Measurements from ENCODE around the gene PRM1. TPM values are rescaled to one million over a fixed set of nuclear protein-coding genes. Genes with fewer than 3 reads are reported as not detected.
A peak's percentile ranks its signal among the peaks of the same experiment; 100 is the strongest.

PRM1 gene
- total and polyA plus RNA-seq, 2 of the 13 experiments (the other 11 are each of a cell fraction or from before 2014, with no cell fraction given): not detected

- TF ChIP-seq ZSCAN5A (CRISPR knock-in tag; IDR thresholded peaks at IDR 0.05; ENCODE audit: borderline replicate concordance) (no peak), TRAFD1 (CRISPR knock-in tag; IDR thresholded peaks at IDR 0.05; ENCODE audit: borderline replicate concordance) (no peak), ZNF503 (CRISPR knock-in tag; IDR thresholded peaks at IDR 0.05) (no peak), ZBTB21 (CRISPR knock-in tag; IDR thresholded peaks at IDR 0.05) (no peak), HMGXB4 (CRISPR knock-in tag; IDR thresholded peaks at IDR 0.05; ENCODE audit: borderline replicate concordance in 1 of 2, low read depth in 1 of 2) (no peak), KLF6 (CRISPR knock-in tag; IDR thresholded peaks at IDR 0.05) (no peak), NR2F2 (IDR thresholded peaks at IDR 0.05; ENCODE audit: borderline replicate concordance, low read depth) (no peak), ZNF224 (CRISPR knock-in tag; IDR thresholded peaks at IDR 0.05) (no peak), TRIM24 (CRISPR knock-in tag; IDR thresholded peaks at IDR 0.05) (no peak), SALL2 (CRISPR knock-in tag; IDR thresholded peaks at IDR 0.05) (no peak), ZNF589 (CRISPR knock-in tag; conservative IDR thresholded peaks at IDR 0.05) (peak; percentile 58; the same call in 1 of the 2 replicates), ZNF646 (CRISPR knock-in tag; IDR thresholded peaks at IDR 0.05) (no peak), PAF1 (CRISPR knock-in tag; IDR thresholded peaks at IDR 0.05) (no peak)
Observed at GRCh38 chr16:11321662-11322061, 40.5 kb upstream of the PRM1 start (continued).
